Panc1 (cell line): Measurements from ENCODE around the gene HOXD3.

Source experiments
- POLR2AphosphoS5 ChIP-seq: IDR thresholded peaks from 2 replicates; pipeline ENCODE4 v1.6.1; 2012; ENCODE audit warnings: mild to moderate bottlenecking, low read depth, low read length, moderate library complexity
- TF ChIP-seq, protein P1 (sequence below): fragments of 450-650 bp; IDR thresholded peaks from 2 replicates; pipeline ENCODE4 v1.5.1; 2017; ENCODE audit warnings: mild to moderate bottlenecking
- TF ChIP-seq, protein P2 (sequence below), 2 experiments: IDR thresholded peaks; 2 replicates each; pipeline ENCODE4 v1.6.1; 2011 to 2012; ENCODE audit warnings: low read depth in 2 of 2, control low read depth in 1 of 2, low read length in 1 of 2, mild to moderate bottlenecking in 1 of 2, moderate library complexity in 1 of 2; ENCODE audit not compliant: insufficient read depth in 1 of 2

DNA sequence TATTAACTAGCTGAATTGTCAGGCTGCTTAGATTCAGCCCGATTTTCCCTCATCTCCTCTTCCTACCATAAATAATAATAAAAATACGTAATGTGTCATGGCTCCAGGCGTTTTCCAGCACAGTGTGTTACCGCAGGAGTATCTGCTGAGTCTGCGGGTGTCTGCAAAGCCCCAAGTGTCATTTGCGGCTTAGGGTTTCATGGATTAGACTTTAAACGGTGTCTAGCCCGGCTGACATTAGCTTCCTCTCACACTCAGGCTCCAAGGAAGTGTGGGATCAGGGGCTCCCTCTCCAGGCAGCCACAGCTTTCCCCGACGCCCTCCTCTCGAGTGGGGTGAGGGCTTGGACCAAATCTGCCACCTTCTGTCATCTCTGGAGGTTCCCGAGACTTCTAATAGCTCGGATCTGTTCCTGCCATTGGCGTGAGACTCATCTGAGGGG lies 17.3 kb downstream of the HOXD3 start:
- TF ChIP-seq, protein P1, sequence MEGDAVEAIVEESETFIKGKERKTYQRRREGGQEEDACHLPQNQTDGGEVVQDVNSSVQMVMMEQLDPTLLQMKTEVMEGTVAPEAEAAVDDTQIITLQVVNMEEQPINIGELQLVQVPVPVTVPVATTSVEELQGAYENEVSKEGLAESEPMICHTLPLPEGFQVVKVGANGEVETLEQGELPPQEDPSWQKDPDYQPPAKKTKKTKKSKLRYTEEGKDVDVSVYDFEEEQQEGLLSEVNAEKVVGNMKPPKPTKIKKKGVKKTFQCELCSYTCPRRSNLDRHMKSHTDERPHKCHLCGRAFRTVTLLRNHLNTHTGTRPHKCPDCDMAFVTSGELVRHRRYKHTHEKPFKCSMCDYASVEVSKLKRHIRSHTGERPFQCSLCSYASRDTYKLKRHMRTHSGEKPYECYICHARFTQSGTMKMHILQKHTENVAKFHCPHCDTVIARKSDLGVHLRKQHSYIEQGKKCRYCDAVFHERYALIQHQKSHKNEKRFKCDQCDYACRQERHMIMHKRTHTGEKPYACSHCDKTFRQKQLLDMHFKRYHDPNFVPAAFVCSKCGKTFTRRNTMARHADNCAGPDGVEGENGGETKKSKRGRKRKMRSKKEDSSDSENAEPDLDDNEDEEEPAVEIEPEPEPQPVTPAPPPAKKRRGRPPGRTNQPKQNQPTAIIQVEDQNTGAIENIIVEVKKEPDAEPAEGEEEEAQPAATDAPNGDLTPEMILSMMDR = no peak
- TF ChIP-seq, protein P2, sequence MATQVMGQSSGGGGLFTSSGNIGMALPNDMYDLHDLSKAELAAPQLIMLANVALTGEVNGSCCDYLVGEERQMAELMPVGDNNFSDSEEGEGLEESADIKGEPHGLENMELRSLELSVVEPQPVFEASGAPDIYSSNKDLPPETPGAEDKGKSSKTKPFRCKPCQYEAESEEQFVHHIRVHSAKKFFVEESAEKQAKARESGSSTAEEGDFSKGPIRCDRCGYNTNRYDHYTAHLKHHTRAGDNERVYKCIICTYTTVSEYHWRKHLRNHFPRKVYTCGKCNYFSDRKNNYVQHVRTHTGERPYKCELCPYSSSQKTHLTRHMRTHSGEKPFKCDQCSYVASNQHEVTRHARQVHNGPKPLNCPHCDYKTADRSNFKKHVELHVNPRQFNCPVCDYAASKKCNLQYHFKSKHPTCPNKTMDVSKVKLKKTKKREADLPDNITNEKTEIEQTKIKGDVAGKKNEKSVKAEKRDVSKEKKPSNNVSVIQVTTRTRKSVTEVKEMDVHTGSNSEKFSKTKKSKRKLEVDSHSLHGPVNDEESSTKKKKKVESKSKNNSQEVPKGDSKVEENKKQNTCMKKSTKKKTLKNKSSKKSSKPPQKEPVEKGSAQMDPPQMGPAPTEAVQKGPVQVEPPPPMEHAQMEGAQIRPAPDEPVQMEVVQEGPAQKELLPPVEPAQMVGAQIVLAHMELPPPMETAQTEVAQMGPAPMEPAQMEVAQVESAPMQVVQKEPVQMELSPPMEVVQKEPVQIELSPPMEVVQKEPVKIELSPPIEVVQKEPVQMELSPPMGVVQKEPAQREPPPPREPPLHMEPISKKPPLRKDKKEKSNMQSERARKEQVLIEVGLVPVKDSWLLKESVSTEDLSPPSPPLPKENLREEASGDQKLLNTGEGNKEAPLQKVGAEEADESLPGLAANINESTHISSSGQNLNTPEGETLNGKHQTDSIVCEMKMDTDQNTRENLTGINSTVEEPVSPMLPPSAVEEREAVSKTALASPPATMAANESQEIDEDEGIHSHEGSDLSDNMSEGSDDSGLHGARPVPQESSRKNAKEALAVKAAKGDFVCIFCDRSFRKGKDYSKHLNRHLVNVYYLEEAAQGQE (IDR thresholded peaks at IDR 0.05; ENCODE audit: insufficient read depth in 1 of 2, low read depth in 2 of 2, low read length in 1 of 2) = no peak
- TF ChIP-seq POLR2AphosphoS5 = no peak
